ENCODE data around the gene RRBP1.

Gene RRBP1

GRCh38 chr20:17694767-17695166 lies 12.7 kb upstream of the RRBP1 start:
- H3K4me3 Mint-ChIP-seq = no peak overlapping the region
- no peaks in the 10 kb centered on the region for H3K9me3 Mint-ChIP-seq
- H3K4me1 Mint-ChIP-seq = no peaks in the 10 kb centered on the region
- H3K36me3 Mint-ChIP-seq = no peaks in the 10 kb centered on the region
- peaks cover 22% of the 10 kb centered on the region for H3K27me3 Mint-ChIP-seq
- no peak overlapping the region for H3K27ac Mint-ChIP-seq

- Mint-ChIP-seq H3K4me1 (no peaks in the 10 kb centered on the region), H3K36me3 (no peaks in the 10 kb centered on the region), H3K27ac (no peak overlapping the region), H3K27me3 (peaks cover 22% of the 10 kb centered on the region), H3K4me3 (no peak overlapping the region), H3K9me3 (no peaks in the 10 kb centered on the region)
These were observed 11.5 kb upstream of the RRBP1 start for GRCh38 chr20:17693444-17694001.

- H3K9me3 Mint-ChIP-seq = no peaks in the 10 kb centered on the region
- H3K36me3 Mint-ChIP-seq = no peaks in the 10 kb centered on the region
- H3K4me3 Mint-ChIP-seq = no peak overlapping the region
- H3K27me3 Mint-ChIP-seq = peaks cover 31% of the 10 kb centered on the region
- H3K27ac Mint-ChIP-seq = no peak overlapping the region
- H3K4me1 Mint-ChIP-seq = no peaks in the 10 kb centered on the region
These were observed 9.7 kb upstream of the RRBP1 start for GRCh38 chr20:17691758-17692157.

GRCh38 chr20:17690144-17690543 lies 8.1 kb upstream of the RRBP1 start:
- Mint-ChIP-seq H3K27me3 (peaks cover 35% of the 10 kb centered on the region), H3K4me3 (no peak overlapping the region), H3K36me3 (no peaks in the 10 kb centered on the region), H3K9me3 (no peaks in the 10 kb centered on the region), H3K27ac (no peak overlapping the region), H3K4me1 (no peaks in the 10 kb centered on the region)

- Mint-ChIP-seq H3K4me1 (no peaks in the 10 kb centered on the region), H3K27me3 (peaks cover 39% of the 10 kb centered on the region), H3K9me3 (no peaks in the 10 kb centered on the region), H3K36me3 (no peaks in the 10 kb centered on the region), H3K27ac (no peak overlapping the region), H3K4me3 (no peak overlapping the region)
These were observed 6.9 kb upstream of the RRBP1 start for GRCh38 chr20:17688965-17689364.

- Mint-ChIP-seq H3K4me1 (peaks cover 5% of the 10 kb centered on the region), H3K9me3 (no peaks in the 10 kb centered on the region), H3K27me3 (peaks cover 37% of the 10 kb centered on the region), H3K4me3 (no peak overlapping the region), H3K36me3 (no peaks in the 10 kb centered on the region), H3K27ac (no peak overlapping the region)
These were observed 5.8 kb upstream of the RRBP1 start for GRCh38 chr20:17687800-17688199.

GRCh38 chr20:17685168-17685567 lies 3.1 kb upstream of the RRBP1 start:
- Mint-ChIP-seq H3K27ac (no peak overlapping the region), H3K4me3 (no peak overlapping the region), H3K36me3 (no peaks in the 10 kb centered on the region), H3K9me3 (no peaks in the 10 kb centered on the region), H3K27me3 (peaks cover 21% of the 10 kb centered on the region), H3K4me1 (peaks cover 11% of the 10 kb centered on the region)

- H3K4me1 Mint-ChIP-seq = peaks cover 19% of the 10 kb centered on the region
- no peaks in the 10 kb centered on the region for H3K36me3 Mint-ChIP-seq
- peak overlapping the region; percentile 72 for H3K4me3 Mint-ChIP-seq
- H3K9me3 Mint-ChIP-seq = no peaks in the 10 kb centered on the region
- peaks cover 21% of the 10 kb centered on the region for H3K27me3 Mint-ChIP-seq
- H3K27ac Mint-ChIP-seq = no peak overlapping the region
These were observed 2.2 kb upstream of the RRBP1 start for GRCh38 chr20:17684077-17684888.

GRCh38 chr20:17683218-17684076 lies 1.4 kb upstream of the RRBP1 start:
- H3K27ac Mint-ChIP-seq = no peak overlapping the region
- H3K27me3 Mint-ChIP-seq = peaks cover 21% of the 10 kb centered on the region
- H3K9me3 Mint-ChIP-seq = no peaks in the 10 kb centered on the region
- peaks cover 19% of the 10 kb centered on the region for H3K4me1 Mint-ChIP-seq
- no peaks in the 10 kb centered on the region for H3K36me3 Mint-ChIP-seq
- peak overlapping the region; percentile 72 for H3K4me3 Mint-ChIP-seq

- Mint-ChIP-seq H3K27me3 (peaks cover 21% of the 10 kb centered on the region), H3K4me3 (peak overlapping the region; percentile 90), H3K36me3 (no peaks in the 10 kb centered on the region), H3K4me1 (peaks cover 19% of the 10 kb centered on the region), H3K9me3 (no peaks in the 10 kb centered on the region), H3K27ac (peak overlapping the region; percentile 41)
These were observed 802 bp upstream of the RRBP1 start for GRCh38 chr20:17682889-17683198.

- peaks cover 12% of the 10 kb centered on the region for H3K27me3 Mint-ChIP-seq
- no peak overlapping the region for H3K27ac Mint-ChIP-seq
- peaks cover 19% of the 10 kb centered on the region for H3K4me1 Mint-ChIP-seq
- H3K36me3 Mint-ChIP-seq = no peaks in the 10 kb centered on the region
- H3K4me3 Mint-ChIP-seq = peak overlapping the region; percentile 90
- H3K9me3 Mint-ChIP-seq = no peaks in the 10 kb centered on the region
These were observed 328 bp downstream of the RRBP1 start for GRCh38 chr20:17681726-17682102.

GRCh38 chr20:17680836-17681725 lies 961 bp downstream of the RRBP1 start:
- Mint-ChIP-seq H3K9me3 (no peaks in the 10 kb centered on the region), H3K27ac (no peak overlapping the region), H3K36me3 (no peaks in the 10 kb centered on the region), H3K27me3 (peaks cover 10% of the 10 kb centered on the region), H3K4me1 (peaks cover 19% of the 10 kb centered on the region), H3K4me3 (peak overlapping the region; percentile 86)

GRCh38 chr20:17679941-17680835 lies 1.9 kb downstream of the RRBP1 start:
- no peaks in the 10 kb centered on the region for H3K36me3 Mint-ChIP-seq
- peak overlapping the region; percentile 30 for H3K27ac Mint-ChIP-seq
- peak overlapping the region; percentile 86 for H3K4me3 Mint-ChIP-seq
- no peaks in the 10 kb centered on the region for H3K9me3 Mint-ChIP-seq
- peaks cover 19% of the 10 kb centered on the region for H3K4me1 Mint-ChIP-seq
- H3K27me3 Mint-ChIP-seq = peaks cover 8% of the 10 kb centered on the region

- Mint-ChIP-seq H3K36me3 (no peaks in the 10 kb centered on the region), H3K27me3 (peaks cover 1% of the 10 kb centered on the region), H3K9me3 (no peaks in the 10 kb centered on the region), H3K4me3 (no peak overlapping the region), H3K4me1 (peaks cover 19% of the 10 kb centered on the region), H3K27ac (no peak overlapping the region)
These were observed 3.2 kb downstream of the RRBP1 start for GRCh38 chr20:17678886-17679285.

All from activated naive CD4-positive, alpha-beta T cell treated with anti-CD3 and anti-CD28 coated beads, Interleukin-2, amount 50 U/mL, for 24 hours (primary cell).